NCI-H2171 (cell line): ENCODE results near the gene GRM8.
A peak's percentile ranks its signal among the peaks of the same experiment; 100 is the strongest.
"Not testable (repeated sequence)": the region's sequence is repeated elsewhere in the genome, so short reads cannot be mapped to it uniquely, and the experiment has no call there.

Experiments
- DNase-seq: peaks from one replicate; lab custom pipeline; 2025; lab: John Stamatoyannopoulos, UW

The GRM8 gene

GRCh38 chr7:126718419-126718818, 534.3 kb downstream of the GRM8 start:
- DNase-seq = no peak

GRCh38 chr7:126716321-126716720, 536.4 kb downstream of the GRM8 start:
- no peak for DNase-seq

GRCh38 chr7:126715076-126715475, 537.7 kb downstream of the GRM8 start:
- no peak for DNase-seq

- no peak for DNase-seq
These were observed 550.3 kb downstream of the GRM8 start for GRCh38 chr7:126702242-126703016.

- DNase-seq = peak; percentile 8
These were observed 551.7 kb downstream of the GRM8 start for GRCh38 chr7:126700807-126701604.

- DNase-seq = peak; percentile 23
These were observed 553.0 kb downstream of the GRM8 start for GRCh38 chr7:126699707-126700106.

- DNase-seq = no peak
These were observed 553.8 kb downstream of the GRM8 start for GRCh38 chr7:126698909-126699308.

- no peak for DNase-seq
These were observed 554.3 kb downstream of the GRM8 start for GRCh38 chr7:126698446-126698845.

GRCh38 chr7:126696256-126697038, 556.3 kb downstream of the GRM8 start:
- peak; percentile 69 for DNase-seq

GRCh38 chr7:126690848-126691751, 561.6 kb downstream of the GRM8 start:
- no peak for DNase-seq

- no peak for DNase-seq
These were observed 562.6 kb downstream of the GRM8 start for GRCh38 chr7:126690104-126690503.

GRCh38 chr7:126689037-126689436, 563.7 kb downstream of the GRM8 start:
- no peak for DNase-seq

- DNase-seq = no peak
These were observed 566.3 kb downstream of the GRM8 start for GRCh38 chr7:126686474-126686873.

- DNase-seq = no peak
These were observed 567.1 kb downstream of the GRM8 start for GRCh38 chr7:126685596-126685995.

GRCh38 chr7:126685018-126685573, 567.6 kb downstream of the GRM8 start:
- no peak for DNase-seq

- DNase-seq = no peak
These were observed 570.6 kb downstream of the GRM8 start for GRCh38 chr7:126682176-126682575.

GRCh38 chr7:126668762-126669161, 584.0 kb downstream of the GRM8 start:
- not testable (repeated sequence) for DNase-seq

GRCh38 chr7:126668367-126668752, 584.4 kb downstream of the GRM8 start:
- DNase-seq = no peak

- DNase-seq = no peak
These were observed 584.9 kb downstream of the GRM8 start for GRCh38 chr7:126667742-126668366.

- no peak for DNase-seq
These were observed 589.9 kb downstream of the GRM8 start for GRCh38 chr7:126662856-126663255.

GRCh38 chr7:126659124-126659523, 593.6 kb downstream of the GRM8 start:
- no peak for DNase-seq
